ENCODE results near the gene MYO9B. TPM values are rescaled to one million over a fixed set of nuclear protein-coding genes. Genes with fewer than 3 reads are reported as not detected.

MYO9B gene
- total RNA-seq, 1 experiment from 2014 or later = 58.6 TPM

GRCh38 chr19:17123041-17123440, 47.5 kb downstream of the MYO9B start:
- Histone ChIP-seq H3K56ac (ENCODE audit: insufficient read length, low read depth, low read length) (no peak overlapping the region), H4K5ac (ENCODE audit: insufficient read length, low read depth, low read length) (no peak overlapping the region), H2BK120ac (ENCODE audit: low read depth, low read length, poor library complexity, severe bottlenecking) (no peak overlapping the region), H3K4me1 (ENCODE audit: insufficient read depth, low read length) (peaks cover 7% of the 10 kb centered on the region; the same call in 1 of the 2 replicates), H3K79me2 (ENCODE audit: insufficient read depth, low read length) (no peaks in the 10 kb centered on the region), H4K20me1 (ENCODE audit: control insufficient read depth, insufficient read depth, insufficient read length) (peaks cover 3% of the 10 kb centered on the region), H4K91ac (ENCODE audit: insufficient read length, low read depth, low read length) (no peak overlapping the region), H3K27ac (ENCODE audit: insufficient read length, low read depth, low read length) (no peak overlapping the region), H3T11ph (ENCODE audit: low read length) (no peak overlapping the region), H3K14ac (ENCODE audit: insufficient read depth, low read length) (no peak overlapping the region), H3K27me3 (ENCODE audit: insufficient read depth, low read length) (no peaks in the 10 kb centered on the region), H2AFZ (ENCODE audit: low read length) (no peak overlapping the region), H3K4me2 (ENCODE audit: insufficient read depth, insufficient read length, low read length) (no peak overlapping the region), H2BK15ac (ENCODE audit: low read depth, low read length) (no peak overlapping the region), H3K9ac (ENCODE audit: extremely low read depth, insufficient read length, low read length) (no peak overlapping the region), H2BK5ac (ENCODE audit: insufficient read length, low read length) (no peak overlapping the region), H3K18ac (ENCODE audit: insufficient read length, low read depth, low read length) (no peak overlapping the region), H2AK5ac (ENCODE audit: insufficient read length, low read length) (no peak overlapping the region), H3K23me2 (ENCODE audit: insufficient read length, low read depth, low read length, poor library complexity, severe bottlenecking) (no peaks in the 10 kb centered on the region), H3K79me1 (ENCODE audit: insufficient read depth, low read depth, low read length, poor library complexity, severe bottlenecking) (no peaks in the 10 kb centered on the region), H3K23ac (ENCODE audit: insufficient read length, low read depth, low read length) (no peak overlapping the region), H3K4ac (ENCODE audit: low read depth, low read length) (no peak overlapping the region), H2BK20ac (ENCODE audit: low read depth, low read length, poor library complexity, severe bottlenecking) (no peak overlapping the region), H3K9me3 (ENCODE audit: control insufficient read depth, low read depth, low read length) (no peaks in the 10 kb centered on the region), H2BK12ac (ENCODE audit: insufficient read length, low read depth, low read length) (no peak overlapping the region), H4K8ac (replicated peaks; ENCODE audit: insufficient read length, low read depth, low read length) (no peak overlapping the region)
- H3K4me1 Mint-ChIP-seq = peaks cover 18 to 29% of the 10 kb centered on the region in 2 experiments
- DNase-seq = no peak
- no peak overlapping the region for H3K4me3 Mint-ChIP-seq
- peaks cover 0 to 11% (median 5%) of the 10 kb centered on the region in 3 experiments; a peak in 4 of 7 replicates for H3K36me3 Mint-ChIP-seq (ENCODE audit: insufficient read depth in 1 of 3, low read depth in 3 of 3)
- no peaks in the 10 kb centered on the region; the same call in 1 of the 2 replicates for H3K27me3 Mint-ChIP-seq (ENCODE audit: low read depth)
- no peaks in the 10 kb centered on the region for H3K9me3 Mint-ChIP-seq
- no peak for TF ChIP-seq CTCF (conservative IDR thresholded peaks at IDR 0.05)
- WGBS (ENCODE audit: extremely low coverage, insufficient read length, low lambda C conversion rate) = no CpG with 5 or more reads among the region's 2 CpGs
- no peak overlapping the region for H3K27ac Mint-ChIP-seq
